HEK293T (cell line): ENCODE data around the gene NT5C3B.
"Not testable (repeated sequence)": the region's sequence is repeated elsewhere in the genome, so short reads cannot be mapped to it uniquely, and the experiment has no call there.

Experiments used
- CTCF ChIA-PET: fragments of 350-600 bp; formaldehyde crosslinking; extraction: SDS; loops from one replicate; lab custom pipeline; 2021; ENCODE audit warnings: antibody characterized with exemption, inconsistent platforms; lab: Yijun Ruan, JAX
- POLR2A ChIA-PET: fragments of 350-600 bp; formaldehyde crosslinking; extraction: SDS; loops from one replicate; lab custom pipeline; 2020; ENCODE audit warnings: antibody characterized with exemption, inconsistent platforms; lab: Yijun Ruan, JAX
- DNase-seq: peaks from one replicate; pipeline ENCODE4 v3.0.0; 2012; ENCODE audit warnings: mixed read lengths; ENCODE audit errors: extremely low spot score
- ARNT ChIP-seq: fragments of 450-650 bp; IDR thresholded peaks from 2 replicates; pipeline ENCODE4 v1.6.1; 2017; ENCODE audit warnings: mild to moderate bottlenecking
- BHLHE40 ChIP-seq: fragments of 450-650 bp; IDR thresholded peaks from 2 replicates; pipeline ENCODE4 v1.6.1; 2016; ENCODE audit warnings: mild to moderate bottlenecking, moderate library complexity, borderline replicate concordance
- CTBP1 ChIP-seq: fragments of 450-650 bp; IDR thresholded peaks from 2 replicates; pipeline ENCODE4 v1.6.1; 2016; ENCODE audit warnings: borderline replicate concordance
- ELF4 ChIP-seq: fragments of 450-650 bp; IDR thresholded peaks from 2 replicates; pipeline ENCODE4 v1.6.1; 2017; ENCODE audit warnings: antibody characterized with exemption
- FOXA1 ChIP-seq: fragments of 450-650 bp; IDR thresholded peaks from 2 replicates; pipeline ENCODE4 v1.6.1; 2016; ENCODE audit warnings: mild to moderate bottlenecking
- FOXK2 ChIP-seq: fragments of 450-650 bp; IDR thresholded peaks from 2 replicates; pipeline ENCODE4 v1.6.1; 2016; ENCODE audit warnings: mild to moderate bottlenecking
- FOXM1 ChIP-seq: fragments of 450-650 bp; IDR thresholded peaks from 2 replicates; pipeline ENCODE4 v1.6.1; 2017; ENCODE audit warnings: mild to moderate bottlenecking, borderline replicate concordance
- HDGF ChIP-seq: fragments of 450-650 bp; IDR thresholded peaks from 2 replicates; pipeline ENCODE4 v1.6.1; 2017; ENCODE audit warnings: antibody characterized with exemption, borderline replicate concordance
- L3MBTL2 ChIP-seq: fragments of 450-650 bp; conservative IDR thresholded peaks from 2 replicates; pipeline ENCODE4 v1.6.1; 2016; ENCODE audit warnings: mild to moderate bottlenecking
- LEF1 ChIP-seq: fragments of 450-650 bp; IDR thresholded peaks from 2 replicates; pipeline ENCODE4 v1.6.1; 2017; ENCODE audit warnings: mild to moderate bottlenecking, borderline replicate concordance
- NFRKB ChIP-seq: fragments of 450-650 bp; IDR thresholded peaks from 2 replicates; pipeline ENCODE4 v1.6.1; 2016; ENCODE audit warnings: mild to moderate bottlenecking, moderate library complexity
- SP1 ChIP-seq: fragments of 450-650 bp; IDR thresholded peaks from 2 replicates; pipeline ENCODE4 v1.6.1; 2017
- SUZ12 ChIP-seq: fragments of 450-650 bp; IDR thresholded peaks from 2 replicates; pipeline ENCODE4 v1.6.1; 2016; ENCODE audit warnings: mild to moderate bottlenecking
- TARDBP ChIP-seq: fragments of 450-650 bp; IDR thresholded peaks from 2 replicates; pipeline ENCODE4 v1.6.1; 2016
- ZNF384 ChIP-seq: fragments of 450-650 bp; IDR thresholded peaks from 2 replicates; pipeline ENCODE4 v1.6.1; 2016
- TF ChIP-seq, protein P1 (sequence below): fragments of 450-650 bp; IDR thresholded peaks from 2 replicates; pipeline ENCODE4 v1.6.1; 2016

The NT5C3B gene

DNA sequence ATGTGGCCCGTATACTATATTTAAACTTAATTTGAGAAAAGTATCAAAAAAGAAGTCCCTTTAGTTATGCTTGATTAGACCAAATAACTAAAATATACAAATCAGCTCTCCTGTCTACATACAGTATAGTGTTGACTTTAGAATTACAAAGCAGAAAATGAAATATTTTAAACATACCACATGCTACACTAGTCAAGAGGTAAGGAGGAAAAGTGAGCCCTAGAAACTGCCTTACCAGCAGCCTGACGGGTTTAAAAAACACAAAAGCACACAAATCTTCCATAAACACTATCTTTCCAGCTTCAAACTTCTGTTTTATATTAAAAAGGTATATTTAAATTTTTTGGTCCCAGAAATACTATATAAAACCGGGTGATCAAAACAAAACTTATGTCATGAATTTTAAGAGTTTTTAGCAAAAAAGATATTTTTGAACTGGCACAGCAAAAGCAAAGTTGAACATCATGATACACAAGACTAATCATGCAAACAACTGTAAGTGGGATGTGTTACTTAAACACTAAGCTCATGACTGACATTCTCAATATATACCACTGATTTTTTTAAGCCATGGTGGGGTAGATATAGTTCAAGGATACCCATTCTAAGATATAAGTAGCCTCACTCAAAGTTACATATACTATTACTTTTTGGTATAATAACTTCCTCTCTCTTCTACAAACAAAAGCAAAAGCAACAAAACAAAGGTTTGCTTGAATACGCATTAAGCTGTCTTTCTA is 13.4 kb upstream of the NT5C3B start:
- DNase-seq, result no peak
- ChIA-PET POLR2A (interaction anchor here (0.8 to 2.5 kb wide), 8 partner anchors 12 to 161 kb away, joined by 3 to 11 read pairs (median 5); partner anchors contain the start of genes ACLY, EIF1 and KLHL11), CTCF (interaction anchor here (0.8 to 1.3 kb wide), 4 partner anchors 15 to 159 kb away, joined by 3 to 6 read pairs (median 3); partner anchors contain the start of gene P3H4)
- TF ChIP-seq FOXM1 (no peak), TARDBP (no peak), SP1 (no peak), CTBP1 (no peak), SUZ12 (no peak), FOXK2 (no peak), LEF1 (no peak), NFRKB (no peak), ARNT (no peak), ELF4 (no peak), HDGF (no peak)

DNA sequence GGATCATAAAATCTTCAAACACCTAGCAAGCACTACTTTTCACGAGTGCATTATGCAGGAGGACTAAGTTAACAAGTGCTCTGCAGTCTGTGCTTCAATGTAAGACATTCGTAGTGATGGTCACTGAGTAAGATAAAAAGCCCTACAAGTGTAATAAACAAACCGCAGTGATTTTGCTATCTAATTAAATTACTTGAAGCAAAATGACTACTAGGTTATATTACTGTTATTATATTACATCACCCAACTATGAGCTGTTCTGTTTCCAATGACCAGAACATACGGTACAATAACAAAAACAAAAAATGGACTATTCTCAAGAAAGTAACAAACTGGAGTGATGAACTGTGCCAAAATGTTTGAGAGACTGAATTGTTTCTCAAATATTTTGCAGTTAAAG is 12.8 kb upstream of the NT5C3B start:
- ChIA-PET CTCF (interaction anchor here (1.2 to 1.3 kb wide), 2 partner anchors 14 to 37 kb away, joined by 4 to 6 read pairs; partner anchors contain the start of gene P3H4), POLR2A (interaction anchor here (1.4 to 2.5 kb wide), 6 partner anchors 12 to 160 kb away, joined by 4 to 11 read pairs (median 6); partner anchors contain the start of genes ACLY, EIF1, KLHL11 and NT5C3B)

DNA sequence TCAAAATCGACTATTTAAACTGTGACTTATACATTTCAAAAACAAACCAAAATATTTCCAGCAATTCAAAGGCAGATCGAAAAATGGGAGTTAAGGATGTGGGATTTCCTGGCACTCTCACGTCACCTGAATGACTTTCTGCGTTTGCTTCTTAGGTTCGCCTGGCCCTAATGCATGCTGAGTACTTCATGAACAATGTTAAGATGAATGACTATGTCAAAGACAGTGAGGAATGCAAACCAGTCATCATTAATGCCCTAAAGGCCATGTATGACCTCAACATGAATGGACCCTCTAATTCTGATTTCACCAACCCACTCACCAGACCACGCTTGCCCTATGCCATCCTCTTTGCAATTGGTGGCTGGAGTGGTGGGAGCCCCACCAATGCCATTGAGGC is 8.9 kb upstream of the NT5C3B start:
- TF ChIP-seq SP1, result no peak
- no peak for TF ChIP-seq ELF4
- DNase-seq, result no peak
- CTCF ChIA-PET, result no interaction called here
- POLR2A ChIA-PET, result no interaction called here

More for the DNA sequence above, 12.8 kb upstream of the NT5C3B start:
- DNase-seq, result no peak
- TF ChIP-seq NFRKB, result no peak
- TF ChIP-seq, protein P1, sequence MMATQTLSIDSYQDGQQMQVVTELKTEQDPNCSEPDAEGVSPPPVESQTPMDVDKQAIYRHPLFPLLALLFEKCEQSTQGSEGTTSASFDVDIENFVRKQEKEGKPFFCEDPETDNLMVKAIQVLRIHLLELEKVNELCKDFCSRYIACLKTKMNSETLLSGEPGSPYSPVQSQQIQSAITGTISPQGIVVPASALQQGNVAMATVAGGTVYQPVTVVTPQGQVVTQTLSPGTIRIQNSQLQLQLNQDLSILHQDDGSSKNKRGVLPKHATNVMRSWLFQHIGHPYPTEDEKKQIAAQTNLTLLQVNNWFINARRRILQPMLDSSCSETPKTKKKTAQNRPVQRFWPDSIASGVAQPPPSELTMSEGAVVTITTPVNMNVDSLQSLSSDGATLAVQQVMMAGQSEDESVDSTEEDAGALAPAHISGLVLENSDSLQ, result no peak
- no peak for TF ChIP-seq CTBP1
- no peak for TF ChIP-seq SUZ12
- TF ChIP-seq FOXA1, result no peak
- TF ChIP-seq BHLHE40, result no peak
- TF ChIP-seq FOXM1, result no peak
- TF ChIP-seq FOXK2, result no peak
- no peak for TF ChIP-seq HDGF

DNA sequence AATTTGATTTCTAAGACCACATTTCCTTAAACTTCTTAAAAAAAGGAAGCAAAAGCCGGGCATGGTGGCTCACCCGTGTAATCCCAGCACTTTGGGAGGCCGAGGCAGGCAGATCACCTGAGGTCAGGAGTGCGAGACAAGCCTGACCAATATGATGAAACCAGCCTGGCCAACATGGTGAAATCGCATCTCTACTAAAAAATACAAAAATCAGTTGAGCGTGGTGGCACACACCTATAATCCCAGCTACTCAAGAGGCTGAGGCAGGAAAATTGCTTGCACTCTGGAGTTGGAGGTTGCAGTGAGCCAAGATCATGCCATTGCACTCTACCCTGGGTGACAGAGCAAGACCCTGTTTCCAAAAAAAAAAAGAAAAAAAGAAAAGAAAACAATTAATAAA is 4.7 kb upstream of the NT5C3B start:
- CTCF ChIA-PET, DNase-seq: not testable (repeated sequence)
- POLR2A ChIA-PET, result interaction anchor here (1.4 kb wide), 1 partner anchor 23 kb away, joined by 3 read pairs; no protein-coding TSS in a partner anchor

DNA sequence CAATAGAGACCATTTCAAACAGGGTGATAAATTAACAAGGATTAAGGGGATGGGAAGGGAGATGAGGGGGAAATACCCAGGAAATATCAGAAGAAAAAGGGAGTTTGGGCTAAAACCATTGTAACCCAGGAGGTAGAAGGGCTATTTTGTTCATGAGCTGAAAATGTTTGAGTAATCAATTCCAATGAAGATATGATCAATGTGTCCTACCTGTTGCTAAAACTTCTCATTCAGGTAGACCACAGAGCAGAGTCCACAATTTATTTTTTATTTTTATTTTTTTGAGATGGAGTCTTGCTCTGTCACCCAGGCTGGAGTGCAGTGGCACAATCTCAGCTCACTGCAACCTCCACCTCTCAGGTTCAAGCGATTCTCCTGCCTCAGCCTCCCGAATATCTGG is 3.4 kb upstream of the NT5C3B start:
- CTCF ChIA-PET, result interaction anchor here (0.6 to 1.5 kb wide), 2 partner anchors 29 to 38 kb away, joined by 3 read pairs; no protein-coding TSS in a partner anchor
- DNase-seq, result not testable (repeated sequence)
- POLR2A ChIA-PET, result interaction anchor here (5.9 kb wide), 1 partner anchor 28 kb away, joined by 40 read pairs; the partner anchor contains the start of genes FKBP10 and P3H4

DNA sequence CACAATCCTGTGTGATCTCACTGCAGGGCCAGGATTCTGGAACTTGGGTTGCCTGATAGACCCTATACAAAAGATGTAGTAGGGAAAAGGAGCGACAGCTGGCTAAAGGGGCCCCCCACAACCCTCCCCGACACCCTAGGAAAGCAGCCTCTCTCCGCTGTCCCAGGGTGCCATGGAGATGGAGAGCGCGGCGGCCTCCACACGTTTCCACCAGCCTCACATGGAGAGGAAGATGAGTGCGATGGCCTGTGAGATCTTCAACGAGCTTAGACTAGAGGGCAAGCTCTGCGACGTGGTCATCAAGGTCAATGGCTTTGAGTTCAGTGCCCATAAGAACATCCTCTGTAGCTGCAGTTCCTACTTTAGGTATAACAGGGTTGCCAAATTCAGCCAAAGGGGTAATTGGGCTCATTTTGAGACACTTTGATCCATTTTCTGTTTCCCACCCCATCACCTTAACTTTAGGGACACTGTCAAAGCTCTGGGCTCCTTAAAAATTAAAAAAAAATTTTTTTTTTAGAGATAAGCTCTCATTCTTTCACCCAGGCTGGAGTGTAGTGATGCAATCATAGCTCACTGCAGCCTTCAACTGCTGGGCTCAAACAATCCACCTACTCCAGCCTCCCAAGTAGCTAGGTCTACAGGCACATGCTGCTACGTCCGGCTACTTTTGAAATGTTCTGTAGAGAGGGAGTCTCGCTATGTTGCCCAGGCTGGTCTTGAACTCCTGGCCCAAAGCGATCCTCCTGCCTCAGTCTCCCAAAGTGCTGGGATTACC is 1.9 kb upstream of the NT5C3B start, which contains the start of gene KLHL10:
Gene KLHL10 (plus strand): TSS at position 65 of the 778 bp plus-strand sequence. CDS start 108 bp downstream, at position 173.
- no peak for TF ChIP-seq ZNF384
- no peak for TF ChIP-seq FOXK2
- no peak for TF ChIP-seq BHLHE40
- TF ChIP-seq CTBP1, result no peak
- POLR2A ChIA-PET, result interaction anchor here (0.6 to 5.9 kb wide), 5 partner anchors 13 to 148 kb away, joined by 3 to 40 read pairs (median 4); partner anchors contain the start of genes FKBP10, ODAD4 and P3H4
- CTCF ChIA-PET, result interaction anchor here (0.7 to 1.5 kb wide), 5 partner anchors 19 to 150 kb away, joined by 3 to 5 read pairs (median 3); no protein-coding TSS in a partner anchor
- DNase-seq, result no peak

GRCh38 chr17:41836550-41837196 is 641 bp upstream of the NT5C3B start:
- DNase-seq, result no peak
- TF ChIP-seq TARDBP (no peak), L3MBTL2 (peak; percentile 13; the same call in 1 of the 2 replicates)
- ChIA-PET CTCF (no interaction called here), POLR2A (interaction anchor here (0.7 to 5.9 kb wide), 7 partner anchors 12 to 94 kb away, joined by 3 to 40 read pairs (median 8); partner anchors contain the start of genes FKBP10, KLHL11, ODAD4 and P3H4)
